Measurements from ENCODE around the gene TIMP2. TPM values are rescaled to one million over a fixed set of nuclear protein-coding genes. Genes with fewer than 3 reads are reported as not detected.

Gene TIMP2
- total RNA-seq, 1 experiment from 2014 or later, result 64.8 TPM

DNA sequence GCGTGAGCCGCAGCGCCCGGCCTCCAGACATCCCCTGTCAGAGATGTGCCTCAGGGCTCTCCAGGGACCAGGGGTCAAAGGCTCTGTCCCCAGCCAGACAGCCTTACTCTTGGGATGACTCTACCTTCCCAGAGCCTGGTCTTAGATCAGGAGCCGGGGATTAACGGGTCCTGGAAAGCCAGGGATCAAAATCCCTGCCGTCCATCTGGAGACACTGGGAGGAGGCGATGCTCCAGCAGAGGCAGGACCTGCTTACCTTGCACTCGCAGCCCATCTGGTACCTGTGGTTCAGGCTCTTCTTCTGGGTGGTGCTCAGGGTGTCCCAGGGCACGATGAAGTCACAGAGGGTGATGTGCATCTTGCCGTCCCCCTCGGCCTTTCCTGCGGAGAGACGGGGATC is 67.9 kb downstream of the TIMP2 start:
- H4K20me1 ChIP-seq (ENCODE audit: insufficient read depth), result no peaks in the 10 kb centered on the region

More for the DNA sequence above, 67.9 kb downstream of the TIMP2 start:
- Histone ChIP-seq H3K4me1 (ENCODE audit: control insufficient read depth in 1 of 2, insufficient read depth in 2 of 2, low read length in 2 of 2) (peaks cover 8 to 13% of the 10 kb centered on the region in 2 experiments), H3K9me2 (ENCODE audit: insufficient read depth) (no peaks in the 10 kb centered on the region), H3K4me3 (replicated peaks in 1 of 2; ENCODE audit: low read depth in 1 of 2, low read length in 2 of 2) (no peak overlapping the region), H3K27me3 (ENCODE audit: insufficient read depth, low read length) (no peaks in the 10 kb centered on the region), H3K27ac (ENCODE audit: low read depth, low read length) (no peak overlapping the region), H3K9ac (ENCODE audit: low read length) (no peak overlapping the region), H3K4me2 (ENCODE audit: low read length) (no peak overlapping the region), H2AFZ (ENCODE audit: low read depth, low read length, poor library complexity, severe bottlenecking) (no peak overlapping the region), H3K79me2 (ENCODE audit: insufficient read depth, low read length) (no peaks in the 10 kb centered on the region), H3K36me3 (ENCODE audit: control insufficient read depth in 1 of 2, insufficient read depth in 2 of 2, low read length in 2 of 2) (0 out of 4 replicates have a peak, but pooled peaks cover 0 to 3% of the 10 kb centered on the region in 2 experiments), H3K9me3 (ENCODE audit: control insufficient read depth in 1 of 2, insufficient read depth in 1 of 2, low read depth in 1 of 2, low read length in 2 of 2) (no peaks in the 10 kb centered on the region)
- TF ChIP-seq RAD21 (IDR thresholded peaks at IDR 0.05; ENCODE audit: low read depth) (no peak), CEBPB (IDR thresholded peaks at IDR 0.05; ENCODE audit: low read depth) (no peak), EZH2 (IDR thresholded peaks at IDR 0.05) (no peak), SIN3A (IDR thresholded peaks at IDR 0.05; ENCODE audit: low read depth) (no peak), ZFX (IDR thresholded peaks at IDR 0.05) (no peak), SP1 (IDR thresholded peaks at IDR 0.05; ENCODE audit: low read depth) (no peak), JUND (IDR thresholded peaks at IDR 0.05) (no peak), EGR1 (IDR thresholded peaks at IDR 0.05; ENCODE audit: low read depth) (no peak), ZNF274 (IDR thresholded peaks at IDR 0.05; ENCODE audit: low read depth, low read length) (no peak), POLR2AphosphoS5 (IDR thresholded peaks at IDR 0.05; ENCODE audit: low read depth, low read length) (no peak), CBX3 (IDR thresholded peaks at IDR 0.05; ENCODE audit: low read depth) (no peak), SRF (IDR thresholded peaks at IDR 0.05; ENCODE audit: low read depth) (no peak), EZH2phosphoT487 (IDR thresholded peaks at IDR 0.05; ENCODE audit: borderline replicate concordance) (no peak), CTCF (IDR thresholded peaks at IDR 0.05 in 2 of 3, conservative IDR thresholded peaks at IDR 0.05 in 1 of 3; ENCODE audit: borderline replicate concordance in 1 of 3, insufficient read depth in 1 of 3, low read depth in 2 of 3, low read length in 2 of 3) (no peak)
- TF ChIP-seq, protein P1, sequence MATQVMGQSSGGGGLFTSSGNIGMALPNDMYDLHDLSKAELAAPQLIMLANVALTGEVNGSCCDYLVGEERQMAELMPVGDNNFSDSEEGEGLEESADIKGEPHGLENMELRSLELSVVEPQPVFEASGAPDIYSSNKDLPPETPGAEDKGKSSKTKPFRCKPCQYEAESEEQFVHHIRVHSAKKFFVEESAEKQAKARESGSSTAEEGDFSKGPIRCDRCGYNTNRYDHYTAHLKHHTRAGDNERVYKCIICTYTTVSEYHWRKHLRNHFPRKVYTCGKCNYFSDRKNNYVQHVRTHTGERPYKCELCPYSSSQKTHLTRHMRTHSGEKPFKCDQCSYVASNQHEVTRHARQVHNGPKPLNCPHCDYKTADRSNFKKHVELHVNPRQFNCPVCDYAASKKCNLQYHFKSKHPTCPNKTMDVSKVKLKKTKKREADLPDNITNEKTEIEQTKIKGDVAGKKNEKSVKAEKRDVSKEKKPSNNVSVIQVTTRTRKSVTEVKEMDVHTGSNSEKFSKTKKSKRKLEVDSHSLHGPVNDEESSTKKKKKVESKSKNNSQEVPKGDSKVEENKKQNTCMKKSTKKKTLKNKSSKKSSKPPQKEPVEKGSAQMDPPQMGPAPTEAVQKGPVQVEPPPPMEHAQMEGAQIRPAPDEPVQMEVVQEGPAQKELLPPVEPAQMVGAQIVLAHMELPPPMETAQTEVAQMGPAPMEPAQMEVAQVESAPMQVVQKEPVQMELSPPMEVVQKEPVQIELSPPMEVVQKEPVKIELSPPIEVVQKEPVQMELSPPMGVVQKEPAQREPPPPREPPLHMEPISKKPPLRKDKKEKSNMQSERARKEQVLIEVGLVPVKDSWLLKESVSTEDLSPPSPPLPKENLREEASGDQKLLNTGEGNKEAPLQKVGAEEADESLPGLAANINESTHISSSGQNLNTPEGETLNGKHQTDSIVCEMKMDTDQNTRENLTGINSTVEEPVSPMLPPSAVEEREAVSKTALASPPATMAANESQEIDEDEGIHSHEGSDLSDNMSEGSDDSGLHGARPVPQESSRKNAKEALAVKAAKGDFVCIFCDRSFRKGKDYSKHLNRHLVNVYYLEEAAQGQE (IDR thresholded peaks at IDR 0.05; ENCODE audit: low read depth), result no peak
- DNase-seq (ENCODE audit: low read depth, low spot score) (no peak), ATAC-seq (no peak)
- intact Hi-C loops (cut with micrococcal nuclease), result no loop called here
- BruUV-seq (replicated peaks), result no TSS peak
- ChIA-PET RAD21 (ENCODE audit: low non-redundant PET in 1 of 2, low total read pairs in 2 of 2, uncharacterized antibody in 2 of 2, unreplicated experiment in 2 of 2) (no interaction called here), CTCF (no interaction called here), POLR2A (no interaction called here)

All from HCT116 (cell line).